ENCODE data around the gene UGT2A1. TPM values are rescaled to one million over a fixed set of nuclear protein-coding genes. Genes with fewer than 3 reads are reported as not detected.

Gene UGT2A1
- total and polyA plus RNA-seq, 12 donors = not detected

GRCh38 chr4:69649207-69649606, 3.8 kb downstream of the UGT2A1 start:
- intact Hi-C loops (cut with DNase I) = no loop called here
- H3K4me3 ChIP-seq = no peak overlapping the region
- WGBS, 2 donors = 18 to 31% methylated on average over 1 of the region's 1 CpG

GRCh38 chr4:69642961-69643360, 10.1 kb downstream of the UGT2A1 start:
- DNase-seq = no peak
- no peaks in the 10 kb centered on the region for H3K27me3 ChIP-seq
- H3K9me3 ChIP-seq = no peaks in the 10 kb centered on the region
- H3K27ac ChIP-seq = no peak overlapping the region
- no peak for TF ChIP-seq CTCF (IDR thresholded peaks at IDR 0.05)
- intact Hi-C loops (cut with DNase I) = no loop called here
- H3K36me3 ChIP-seq = no peaks in the 10 kb centered on the region
- ATAC-seq = no peak
- no peaks in the 10 kb centered on the region for H3K4me1 ChIP-seq
- no peak overlapping the region for H3K4me3 ChIP-seq
- WGBS, 2 donors = 76 to 85% methylated on average over 2 of the region's 2 CpGs

More at GRCh38 chr4:69649207-69649606, 3.8 kb downstream of the UGT2A1 start:
- ATAC-seq = no peak
- no peak for TF ChIP-seq CTCF (IDR thresholded peaks at IDR 0.05)
- H3K27ac ChIP-seq = no peak overlapping the region
- DNase-seq = no peak
- H3K36me3 ChIP-seq = no peaks in the 10 kb centered on the region
- no peaks in the 10 kb centered on the region for H3K4me1 ChIP-seq
- H3K27me3 ChIP-seq = no peaks in the 10 kb centered on the region
- no peaks in the 10 kb centered on the region for H3K9me3 ChIP-seq

- Histone ChIP-seq H3K9me3 (no peaks in the 10 kb centered on the region), H3K27me3 (no peaks in the 10 kb centered on the region), H3K4me3 (no peak overlapping the region), H3K4me1 (no peaks in the 10 kb centered on the region), H3K27ac (no peak overlapping the region), H3K36me3 (no peaks in the 10 kb centered on the region)
- ATAC-seq = no peak
- 65 to 93% methylated on average over 2 of the region's 2 CpGs for WGBS, 2 donors
- DNase-seq = no peak
- intact Hi-C loops (cut with DNase I) = no loop called here
- TF ChIP-seq CTCF (IDR thresholded peaks at IDR 0.05) = no peak
Measured at GRCh38 chr4:69640289-69640688, 12.8 kb downstream of the UGT2A1 start.

GRCh38 chr4:69639542-69639941, 13.5 kb downstream of the UGT2A1 start, which contains the start of gene UGT2A2:
Gene UGT2A2, minus strand, starts transcription at chr4:69639642. Its CDS starts 2 bp downstream, at chr4:69639640.
- no peak for DNase-seq
- H3K4me1 ChIP-seq = no peaks in the 10 kb centered on the region
- no peaks in the 10 kb centered on the region for H3K27me3 ChIP-seq
- no peaks in the 10 kb centered on the region for H3K36me3 ChIP-seq
- TF ChIP-seq CTCF (IDR thresholded peaks at IDR 0.05) = no peak
- ATAC-seq = no peak
- intact Hi-C loops (cut with DNase I) = no loop called here
- no peaks in the 10 kb centered on the region for H3K9me3 ChIP-seq
- no peak within 1 kb of the TSS for H3K27ac ChIP-seq
- H3K4me3 ChIP-seq = no peak within 1 kb of the TSS
- 91 to 95% methylated on average over 3 of the region's 3 CpGs for WGBS, 2 donors
